Neuronal stem cell (in vitro differentiated cells): ENCODE measurements around the gene DIO2.

Source experiments
- DNase-seq: peaks from one replicate; pipeline ENCODE4 v3.0.0-alpha.2; 2013; ENCODE audit warnings: low spot score
- H2AFZ ChIP-seq: one replicate; pipeline ENCODE4 v1.6.1; 2013; ENCODE audit warnings: mild to moderate bottlenecking, low read length, inconsistent platforms
- H2AK5ac ChIP-seq: 2 replicates; pipeline ENCODE4 v1.6.1; 2013; ENCODE audit warnings: low read depth, mild to moderate bottlenecking, inconsistent platforms, low read length, moderate library complexity, mixed read lengths
- H2BK120ac ChIP-seq: 2 replicates; pipeline ENCODE4 v1.6.1; 2013; ENCODE audit warnings: low read depth, mild to moderate bottlenecking, inconsistent platforms, low read length, moderate library complexity, mixed read lengths
- H2BK12ac ChIP-seq: one replicate; pipeline ENCODE4 v1.6.1; 2013; ENCODE audit warnings: low read length, inconsistent platforms
- H2BK15ac ChIP-seq: 2 replicates; pipeline ENCODE4 v1.6.1; 2013; ENCODE audit warnings: mild to moderate bottlenecking, low read length, inconsistent platforms, mixed read lengths
- H2BK5ac ChIP-seq: one replicate; pipeline ENCODE4 v1.6.1; 2013; ENCODE audit warnings: inconsistent platforms, mild to moderate bottlenecking, low read length, moderate library complexity
- H3K14ac ChIP-seq: one replicate; pipeline ENCODE4 v1.6.1; 2013; ENCODE audit warnings: low read length, inconsistent platforms
- H3K18ac ChIP-seq: 2 replicates; pipeline ENCODE4 v1.6.1; 2013; ENCODE audit warnings: low read length, inconsistent platforms
- H3K23ac ChIP-seq: 2 replicates; pipeline ENCODE4 v1.6.1; 2013; ENCODE audit warnings: low read depth, mild to moderate bottlenecking, mixed read lengths, low read length, inconsistent platforms; ENCODE audit not compliant: poor library complexity
- H3K27ac ChIP-seq: replicated peaks from 3 replicates; pipeline ENCODE4 v1.5.1; 2013; ENCODE audit warnings: low read length, inconsistent platforms
- H3K27me3 ChIP-seq, 3 experiments: 2 replicates each; pipeline ENCODE4 v1.6.1; 2013; ENCODE audit warnings: low read length in 3 of 3, mild to moderate bottlenecking in 2 of 3, inconsistent platforms in 1 of 3, low read depth in 1 of 3, mixed read lengths in 1 of 3, moderate library complexity in 1 of 3; ENCODE audit not compliant: control insufficient read depth in 3 of 3, insufficient read depth in 3 of 3
- H3K36me3 ChIP-seq, 2 donors: replicated peaks in 1 of 2; 2 replicates each; pipeline ENCODE4 v1.6.1; 2013; ENCODE audit warnings: low read length in 2 of 2; ENCODE audit not compliant: control insufficient read depth in 2 of 2, insufficient read depth in 2 of 2
- H3K4ac ChIP-seq: 2 replicates; pipeline ENCODE4 v1.6.1; 2013; ENCODE audit warnings: inconsistent platforms, mild to moderate bottlenecking, low read length, moderate library complexity
- H3K4me1 ChIP-seq, 2 donors: 1 replicate in 1 of 2; 2 replicates in 1 of 2; pipeline ENCODE4 v1.6.1; 2013; ENCODE audit warnings: low read length in 2 of 2, low read depth in 1 of 2; ENCODE audit not compliant: control insufficient read depth in 2 of 2, insufficient read depth in 1 of 2
- H3K4me2 ChIP-seq: one replicate; pipeline ENCODE4 v1.6.1; 2013; ENCODE audit warnings: mild to moderate bottlenecking, low read length, inconsistent platforms; ENCODE audit not compliant: insufficient read depth, poor library complexity, severe bottlenecking
- H3K4me3 ChIP-seq, 2 donors: 2 replicates each; pipeline ENCODE4 v1.5.1; 2013; ENCODE audit warnings: low read length in 2 of 2, mild to moderate bottlenecking in 2 of 2, inconsistent platforms in 1 of 2, moderate library complexity in 1 of 2
- H3K79me1 ChIP-seq: one replicate; pipeline ENCODE4 v1.6.1; 2013; ENCODE audit warnings: low read depth, mild to moderate bottlenecking, inconsistent platforms, low read length, moderate library complexity
- H3K9ac ChIP-seq: one replicate; pipeline ENCODE4 v1.6.1; 2013; ENCODE audit warnings: mild to moderate bottlenecking, low read depth, low read length, inconsistent platforms; ENCODE audit not compliant: poor library complexity
- H3K9me3 ChIP-seq, 2 donors: replicated peaks in 1 of 2; 2 replicates each; pipeline versions ENCODE3 to v1.6.1; 2013; ENCODE audit warnings: low read length in 2 of 2, mild to moderate bottlenecking in 2 of 2, inconsistent platforms in 1 of 2, low read depth in 1 of 2, mixed read lengths in 1 of 2, moderate library complexity in 1 of 2; ENCODE audit not compliant: control insufficient read depth in 2 of 2, insufficient read depth in 1 of 2
- H4K8ac ChIP-seq: one replicate; pipeline ENCODE4 v1.6.1; 2013; ENCODE audit warnings: low read depth, mild to moderate bottlenecking, inconsistent platforms, low read length, moderate library complexity
- H4K91ac ChIP-seq: one replicate; pipeline ENCODE4 v1.6.1; 2013; ENCODE audit warnings: low read length, low read depth, mild to moderate bottlenecking, inconsistent platforms; ENCODE audit not compliant: poor library complexity
- WGBS, 2 donors: extraction: QIAGEN DNeasy Blood & Tissue Kit; methylation state at CpG; one replicate each; pipeline ENCODE4 v1.1.7; 2013; ENCODE audit warnings: missing lambda C conversion rate in 2 of 2, mixed read lengths in 1 of 2; ENCODE audit not compliant: insufficient read length in 2 of 2, insufficient replicate concordance in 1 of 2; ENCODE audit errors: extremely low coverage in 2 of 2; 5-methylcytosine and 5-hydroxymethylcytosine counted together

DIO2 gene

DNA sequence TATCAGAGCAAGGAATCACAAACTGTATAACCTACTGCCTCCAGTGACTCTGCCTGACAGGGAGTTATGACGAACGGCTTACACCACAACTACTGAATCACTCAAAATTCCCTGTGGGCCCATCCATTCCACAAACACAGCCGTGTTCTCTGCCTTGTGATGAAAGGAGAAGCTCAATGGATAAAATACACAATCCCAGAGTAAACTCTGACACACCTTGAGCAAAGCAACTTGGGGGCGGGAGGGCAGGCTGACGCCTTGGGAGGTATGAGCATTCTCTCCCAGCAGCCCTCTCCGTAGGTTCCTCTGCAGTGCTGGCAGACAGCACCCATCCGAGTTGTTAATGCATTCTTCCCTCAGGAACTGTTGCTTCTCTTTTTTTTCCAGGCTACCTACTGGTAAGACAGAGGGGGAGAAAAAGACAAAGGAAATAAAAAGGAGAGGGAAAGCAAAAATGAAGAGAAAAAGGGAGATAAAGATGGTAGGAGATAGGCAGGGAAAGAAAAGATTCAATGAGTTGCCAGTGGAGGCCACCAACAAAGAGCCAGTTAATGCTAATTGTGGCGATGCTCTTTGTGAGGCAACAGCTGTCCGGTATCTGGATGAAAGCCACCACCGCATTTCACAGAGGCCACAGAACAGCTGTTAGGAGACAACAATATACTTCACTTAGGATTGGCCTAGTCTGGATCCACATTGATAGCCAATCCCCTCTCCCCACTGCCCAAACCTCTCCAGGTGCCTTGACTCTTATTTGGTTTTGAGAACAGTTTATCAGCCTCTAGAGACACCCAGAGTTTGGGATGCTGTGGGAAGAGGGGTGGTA, 4.7 kb upstream of the DIO2 start:
- H3K36me3 ChIP-seq = no peaks in the 10 kb centered on the region
- H3K79me1 ChIP-seq = no peaks in the 10 kb centered on the region
- no peaks in the 10 kb centered on the region for H3K9me3 ChIP-seq
- H3K9ac ChIP-seq = no peak overlapping the region
- no peak overlapping the region for H3K23ac ChIP-seq
- no peaks in the 10 kb centered on the region for H3K27me3 ChIP-seq
- H3K18ac ChIP-seq = no peak overlapping the region
- no peak overlapping the region for H3K4ac ChIP-seq
- H2AFZ ChIP-seq = no peak overlapping the region
- H4K8ac ChIP-seq = no peak overlapping the region
- H3K4me2 ChIP-seq = no peak overlapping the region
- H3K27ac ChIP-seq = no peak overlapping the region
- H4K91ac ChIP-seq = no peak overlapping the region
- no peak overlapping the region for H2BK120ac ChIP-seq
- peaks cover 0 to 9% of the 10 kb centered on the region in 2 donors for H3K4me1 ChIP-seq
- no peak overlapping the region for H2BK15ac ChIP-seq
- WGBS, 2 donors = no CpG with 5 or more reads among the region's 10 CpGs
- DNase-seq = no peak
- no peak overlapping the region for H2BK12ac ChIP-seq
- H2AK5ac ChIP-seq = no peak overlapping the region
- no peak overlapping the region for H3K4me3 ChIP-seq
- H3K14ac ChIP-seq = no peak overlapping the region
- no peak overlapping the region for H2BK5ac ChIP-seq

GRCh38 chr14:80215081-80215480, 3.8 kb upstream of the DIO2 start:
- Histone ChIP-seq H3K9me3 (no peaks in the 10 kb centered on the region), H3K23ac (no peak overlapping the region), H3K14ac (no peak overlapping the region), H2BK12ac (no peak overlapping the region), H2BK120ac (no peak overlapping the region), H2AK5ac (no peak overlapping the region), H3K36me3 (no peaks in the 10 kb centered on the region), H4K91ac (no peak overlapping the region), H3K4me3 (no peak overlapping the region), H3K4ac (no peak overlapping the region), H2BK15ac (no peak overlapping the region), H3K4me1 (peaks cover 0 to 9% of the 10 kb centered on the region in 2 donors), H3K27ac (no peak overlapping the region), H2BK5ac (no peak overlapping the region), H4K8ac (no peak overlapping the region), H3K4me2 (no peak overlapping the region), H3K27me3 (no peaks in the 10 kb centered on the region), H3K9ac (no peak overlapping the region), H2AFZ (no peak overlapping the region), H3K18ac (no peak overlapping the region), H3K79me1 (no peaks in the 10 kb centered on the region)
- WGBS, 2 donors = no CpG with 5 or more reads among the region's 4 CpGs
- DNase-seq = no peak

DNA sequence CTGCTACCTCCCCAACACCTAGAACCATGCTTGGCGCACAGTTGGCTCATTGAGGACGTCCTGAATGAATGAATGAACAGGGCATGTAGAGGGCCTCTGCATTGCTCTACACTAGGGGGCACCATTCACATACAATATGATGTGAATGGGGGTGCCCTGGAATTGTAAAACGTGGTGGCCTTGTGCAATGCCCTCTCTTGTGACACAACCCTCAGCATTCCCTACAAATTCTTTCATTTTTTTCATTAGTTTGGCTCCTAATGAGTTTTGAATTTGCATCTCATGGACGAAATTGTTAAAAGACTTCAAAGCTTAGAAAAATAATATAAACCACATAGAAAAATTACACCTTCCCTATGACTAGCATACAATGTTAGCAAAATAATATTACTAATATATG, 2.3 kb upstream of the DIO2 start:
- peaks cover 0 to 9% of the 10 kb centered on the region in 2 donors for H3K4me1 ChIP-seq
- no peak overlapping the region for H2BK12ac ChIP-seq
- H2AFZ ChIP-seq = no peak overlapping the region
- H3K9ac ChIP-seq = no peak overlapping the region
- H3K4ac ChIP-seq = no peak overlapping the region
- no peak overlapping the region for H2BK120ac ChIP-seq
- H4K91ac ChIP-seq = no peak overlapping the region
- H3K14ac ChIP-seq = no peak overlapping the region
- H3K23ac ChIP-seq = no peak overlapping the region
- H3K9me3 ChIP-seq = no peaks in the 10 kb centered on the region
- no CpG with 5 or more reads among the region's 4 CpGs for WGBS, 2 donors
- H3K4me2 ChIP-seq = no peak overlapping the region
- no peak overlapping the region for H3K18ac ChIP-seq
- no peak for DNase-seq
- no peak overlapping the region for H2BK5ac ChIP-seq
- H4K8ac ChIP-seq = no peak overlapping the region
- no peaks in the 10 kb centered on the region for H3K27me3 ChIP-seq
- no peak overlapping the region for H2BK15ac ChIP-seq
- no peaks in the 10 kb centered on the region for H3K79me1 ChIP-seq
- no peak overlapping the region for H3K4me3 ChIP-seq
- no peak overlapping the region for H3K27ac ChIP-seq
- no peak overlapping the region for H2AK5ac ChIP-seq
- H3K36me3 ChIP-seq = peaks cover 0 to 1% of the 10 kb centered on the region in 2 donors

DNA sequence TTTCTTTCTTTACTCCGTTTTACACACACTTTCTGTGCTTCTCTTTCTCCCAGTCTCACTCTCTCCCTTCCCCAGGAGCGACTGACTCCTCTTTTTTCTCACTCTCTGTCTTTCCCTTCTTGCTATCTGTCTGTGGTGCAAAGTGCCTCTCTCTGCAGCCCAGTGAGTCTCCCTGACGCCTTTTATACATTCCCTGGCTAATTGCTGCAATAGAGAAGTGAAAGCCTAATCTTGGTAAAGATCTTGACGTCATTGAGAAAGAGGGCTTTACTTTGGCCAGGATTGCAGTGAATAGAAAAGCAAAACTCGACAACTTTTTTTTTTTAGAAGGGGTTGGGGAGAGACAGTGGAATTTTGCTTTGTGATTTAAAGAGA, 706 bp upstream of the DIO2 start:
- Histone ChIP-seq H2AFZ (peak overlapping the region; percentile 70), H3K4ac (no peak overlapping the region), H2BK12ac (no peak overlapping the region), H3K27ac (no peak overlapping the region), H3K79me1 (no peaks in the 10 kb centered on the region), H3K23ac (no peak overlapping the region), H3K14ac (no peak overlapping the region), H3K4me2 (no peak overlapping the region), H2BK5ac (no peak overlapping the region), H3K4me1 (peaks cover 0 to 11% of the 10 kb centered on the region in 2 donors), H2BK15ac (no peak overlapping the region), H4K8ac (no peak overlapping the region), H3K18ac (no peak overlapping the region), H3K9me3 (no peaks in the 10 kb centered on the region), H2BK120ac (no peak overlapping the region), H3K4me3 (no peak overlapping the region), H3K36me3 (peaks cover 0 to 2% of the 10 kb centered on the region in 2 donors), H3K9ac (no peak overlapping the region), H4K91ac (no peak overlapping the region), H3K27me3 (no peaks in the 10 kb centered on the region), H2AK5ac (no peak overlapping the region)
- WGBS, 2 donors = no CpG with 5 or more reads among the region's 5 CpGs
- DNase-seq = peak; percentile 33
